ENCODE data around the gene RUVBL2.
A peak's percentile ranks its signal among the peaks of the same experiment; 100 is the strongest.

RUVBL2 gene

DNA sequence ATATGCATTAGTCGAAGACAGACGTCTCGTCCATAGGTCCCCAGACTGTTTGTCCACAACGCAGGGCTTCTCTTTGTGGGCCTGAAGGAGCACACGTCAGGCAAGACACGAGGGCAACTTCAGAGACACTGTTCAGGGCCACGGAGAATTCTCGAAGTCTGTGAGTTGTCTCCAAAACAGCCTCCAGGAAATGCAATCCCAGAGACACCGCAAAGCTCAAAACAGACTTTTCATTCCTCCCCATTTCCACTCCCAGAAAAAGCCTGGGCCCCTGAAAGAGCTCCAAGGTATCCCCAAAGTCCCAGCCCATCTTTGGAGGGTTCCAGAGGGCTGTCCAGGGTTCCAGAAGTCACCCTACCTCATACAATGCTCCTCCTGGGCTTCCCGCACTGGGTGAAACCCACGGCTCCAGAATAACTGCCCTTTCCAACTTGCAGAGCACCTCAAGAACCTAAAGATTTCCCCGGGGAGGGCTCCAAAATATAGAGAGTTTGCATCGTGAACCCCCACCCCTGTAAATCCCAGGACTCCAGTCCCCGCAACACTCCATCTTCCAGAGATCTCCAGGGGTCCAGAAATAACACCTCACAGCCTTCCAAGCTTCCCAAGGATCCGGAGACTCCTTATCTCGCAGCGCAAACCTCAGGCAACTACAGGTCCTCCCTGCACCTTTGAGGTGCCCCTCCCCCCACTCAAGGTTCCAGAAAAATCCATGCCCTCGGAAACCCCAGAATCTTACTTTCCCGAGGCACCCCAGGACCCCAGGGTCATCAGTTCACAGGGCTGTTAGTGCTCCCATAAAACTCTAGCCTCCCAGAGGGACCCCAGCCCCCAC is 29.3 kb upstream of the RUVBL2 start:
- DNase-seq (ENCODE audit: low read depth): no peak

DNA sequence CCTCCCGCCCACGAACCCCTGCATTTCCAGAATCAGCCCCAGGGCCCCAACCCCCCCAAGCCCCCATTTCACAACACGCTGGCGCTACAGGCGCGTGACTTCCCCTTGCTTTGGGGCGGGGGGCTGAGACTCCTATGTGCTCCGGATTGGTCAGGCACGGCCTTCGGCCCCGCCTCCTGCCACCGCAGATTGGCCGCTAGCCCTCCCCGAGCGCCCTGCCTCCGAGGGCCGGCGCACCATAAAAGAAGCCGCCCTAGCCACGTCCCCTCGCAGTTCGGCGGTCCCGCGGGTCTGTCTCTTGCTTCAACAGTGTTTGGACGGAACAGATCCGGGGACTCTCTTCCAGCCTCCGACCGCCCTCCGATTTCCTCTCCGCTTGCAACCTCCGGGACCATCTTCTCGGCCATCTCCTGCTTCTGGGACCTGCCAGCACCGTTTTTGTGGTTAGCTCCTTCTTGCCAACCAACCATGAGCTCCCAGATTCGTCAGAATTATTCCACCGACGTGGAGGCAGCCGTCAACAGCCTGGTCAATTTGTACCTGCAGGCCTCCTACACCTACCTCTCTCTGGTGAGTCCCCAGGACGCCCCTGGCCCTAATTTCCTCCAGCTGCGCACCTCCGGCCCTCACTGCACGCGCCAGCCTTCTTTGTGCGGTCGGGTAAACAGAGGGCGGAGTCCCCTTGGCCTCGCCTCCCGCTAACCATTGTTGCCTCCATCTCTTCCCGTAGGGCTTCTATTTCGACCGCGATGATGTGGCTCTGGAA is 28.5 kb upstream of the RUVBL2 start, which contains the start of gene FTL:
TSS of gene FTL (plus strand) at position 270 of the 766 bp plus-strand sequence. CDS start at position 469, 199 bp downstream.
- DNase-seq (ENCODE audit: low read depth): peak; percentile 96

DNA sequence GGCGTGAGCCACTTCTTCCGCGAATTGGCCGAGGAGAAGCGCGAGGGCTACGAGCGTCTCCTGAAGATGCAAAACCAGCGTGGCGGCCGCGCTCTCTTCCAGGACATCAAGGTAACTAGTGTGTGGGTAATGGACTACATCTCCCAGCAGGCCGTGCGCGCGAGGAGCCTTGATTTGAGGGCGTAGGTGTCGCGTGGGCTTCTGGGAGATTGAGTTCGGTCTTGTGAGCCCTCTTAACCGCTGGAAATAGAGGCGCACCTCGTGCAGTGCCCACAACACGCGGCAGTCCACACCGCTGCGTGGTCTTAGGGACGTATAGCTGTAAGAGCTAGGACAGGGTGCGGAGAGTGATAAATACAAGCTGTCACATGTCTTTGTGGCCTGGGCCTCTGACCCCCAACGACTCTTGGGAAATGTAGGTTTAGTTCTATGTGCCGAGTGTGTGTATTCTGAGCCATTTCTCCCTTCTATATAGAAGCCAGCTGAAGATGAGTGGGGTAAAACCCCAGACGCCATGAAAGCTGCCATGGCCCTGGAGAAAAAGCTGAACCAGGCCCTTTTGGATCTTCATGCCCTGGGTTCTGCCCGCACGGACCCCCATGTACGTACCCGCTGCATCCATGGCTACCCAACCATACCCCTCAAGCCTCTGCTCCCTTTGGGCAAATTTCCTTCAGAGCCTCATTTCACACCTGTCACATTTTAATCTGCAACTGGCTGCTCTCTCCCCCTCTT is 27.7 kb upstream of the RUVBL2 start:
- DNase-seq (ENCODE audit: low read depth): peak; percentile 62

DNA sequence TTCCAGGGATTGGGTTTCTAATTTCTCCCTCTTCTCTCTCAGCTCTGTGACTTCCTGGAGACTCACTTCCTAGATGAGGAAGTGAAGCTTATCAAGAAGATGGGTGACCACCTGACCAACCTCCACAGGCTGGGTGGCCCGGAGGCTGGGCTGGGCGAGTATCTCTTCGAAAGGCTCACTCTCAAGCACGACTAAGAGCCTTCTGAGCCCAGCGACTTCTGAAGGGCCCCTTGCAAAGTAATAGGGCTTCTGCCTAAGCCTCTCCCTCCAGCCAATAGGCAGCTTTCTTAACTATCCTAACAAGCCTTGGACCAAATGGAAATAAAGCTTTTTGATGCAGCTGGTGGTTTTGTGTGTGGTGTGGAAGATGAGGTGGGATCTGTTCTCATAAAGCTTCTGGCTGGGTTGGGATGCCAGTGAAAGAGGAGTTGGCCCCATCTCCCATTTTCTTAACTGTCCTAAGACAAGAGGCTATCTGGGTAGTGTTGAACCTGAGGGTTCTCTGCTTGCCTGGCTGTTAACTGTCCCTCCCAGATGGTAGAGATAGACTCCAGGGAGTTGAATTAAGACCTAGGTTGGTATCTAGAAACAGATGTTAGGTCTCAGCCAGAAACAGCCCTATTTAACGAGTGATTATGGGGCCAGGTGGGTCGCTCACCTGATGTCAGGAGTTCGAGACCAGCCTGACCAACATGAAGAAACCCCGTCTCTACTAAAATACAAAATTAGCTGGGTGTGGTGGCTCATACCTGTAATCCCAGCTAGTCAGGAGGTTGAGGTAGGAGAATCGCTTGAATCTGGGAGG is 26.9 kb upstream of the RUVBL2 start:
- no peak for DNase-seq (ENCODE audit: low read depth)

DNA sequence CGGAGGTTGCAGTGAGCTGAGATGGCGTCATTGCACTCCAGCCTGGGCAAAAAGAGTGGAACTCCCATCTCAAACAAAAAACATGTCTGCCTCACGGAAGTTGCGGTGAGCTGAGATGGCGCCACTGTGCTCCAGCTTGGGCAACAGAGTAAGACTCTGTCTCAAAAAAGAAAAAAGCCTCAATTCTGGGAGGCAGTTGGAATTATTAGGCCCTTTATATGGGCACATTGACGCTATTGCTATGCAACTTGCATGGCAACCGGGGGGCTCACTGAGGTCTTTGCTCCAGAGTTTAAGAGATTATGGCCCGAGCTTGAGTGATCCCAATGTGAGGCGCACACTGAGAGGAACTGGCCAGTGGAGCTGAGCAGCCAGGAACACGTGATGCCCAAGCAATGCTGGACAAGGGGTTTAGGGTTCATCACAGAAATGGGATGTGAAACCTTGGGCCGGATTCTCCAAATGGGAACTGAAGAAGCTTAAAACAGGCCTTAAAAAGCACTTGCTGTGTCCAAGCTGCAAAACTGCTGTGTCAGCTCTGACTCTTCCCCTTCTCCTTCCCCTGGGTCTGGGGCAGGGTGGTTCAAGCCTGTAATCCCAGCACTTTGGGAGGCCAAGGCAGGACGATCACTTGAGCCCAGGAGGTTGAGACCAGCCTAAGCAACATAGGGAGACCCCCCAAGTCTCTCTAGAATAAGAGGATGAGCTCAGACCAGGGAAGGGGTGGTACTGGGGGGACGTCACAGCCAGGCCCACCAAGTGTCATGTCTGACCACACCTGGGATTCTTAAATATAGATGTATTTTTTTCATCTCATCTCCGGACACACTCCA is 26.1 kb upstream of the RUVBL2 start:
- peak; percentile 60 for DNase-seq (ENCODE audit: low read depth)

DNA sequence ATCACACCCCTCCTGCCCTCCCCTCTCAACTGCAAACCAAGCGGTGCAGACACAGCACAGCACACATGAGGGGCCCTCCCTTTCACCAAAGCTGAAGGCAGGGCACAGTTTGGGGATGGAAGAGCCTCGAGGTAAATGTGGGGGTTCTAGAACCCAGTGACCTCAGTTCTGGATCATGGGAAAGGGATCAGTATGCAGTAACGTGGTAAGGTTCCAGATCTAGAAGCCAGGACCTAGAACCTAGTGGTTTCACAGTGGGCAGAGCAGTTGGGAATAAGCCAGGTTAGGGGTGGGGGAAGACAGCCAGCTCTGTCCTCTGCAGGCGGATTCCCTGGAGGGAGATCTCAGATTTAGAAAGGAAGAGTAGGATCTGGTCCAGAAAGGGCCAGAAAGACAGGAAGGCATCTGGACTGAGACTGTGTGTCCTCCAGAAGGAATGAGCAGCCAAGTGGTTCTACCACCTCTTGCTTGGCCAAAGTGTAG is 25.5 kb upstream of the RUVBL2 start:
- DNase-seq (ENCODE audit: low read depth): no peak

DNA sequence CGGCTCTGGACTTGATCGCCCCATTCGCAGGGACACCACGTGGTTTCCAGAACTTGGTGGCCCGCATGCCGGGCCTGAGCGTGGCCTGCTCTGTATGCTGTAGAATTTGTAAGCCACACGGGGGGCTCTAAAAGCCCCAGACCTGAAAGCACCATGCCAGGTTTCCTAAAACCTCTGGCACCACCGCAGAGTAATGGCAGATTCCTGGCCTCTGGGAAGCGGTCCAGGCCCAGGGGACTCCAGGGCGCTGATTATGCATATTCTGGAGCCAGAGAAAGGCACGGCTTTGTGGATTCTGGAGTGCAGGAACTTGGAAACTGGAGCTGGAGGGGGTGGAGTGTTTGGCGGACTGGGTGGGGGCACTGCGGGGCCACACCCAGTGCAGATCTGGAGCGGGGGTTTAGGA is 24.9 kb upstream of the RUVBL2 start:
- no peak for DNase-seq (ENCODE audit: low read depth)

DNA sequence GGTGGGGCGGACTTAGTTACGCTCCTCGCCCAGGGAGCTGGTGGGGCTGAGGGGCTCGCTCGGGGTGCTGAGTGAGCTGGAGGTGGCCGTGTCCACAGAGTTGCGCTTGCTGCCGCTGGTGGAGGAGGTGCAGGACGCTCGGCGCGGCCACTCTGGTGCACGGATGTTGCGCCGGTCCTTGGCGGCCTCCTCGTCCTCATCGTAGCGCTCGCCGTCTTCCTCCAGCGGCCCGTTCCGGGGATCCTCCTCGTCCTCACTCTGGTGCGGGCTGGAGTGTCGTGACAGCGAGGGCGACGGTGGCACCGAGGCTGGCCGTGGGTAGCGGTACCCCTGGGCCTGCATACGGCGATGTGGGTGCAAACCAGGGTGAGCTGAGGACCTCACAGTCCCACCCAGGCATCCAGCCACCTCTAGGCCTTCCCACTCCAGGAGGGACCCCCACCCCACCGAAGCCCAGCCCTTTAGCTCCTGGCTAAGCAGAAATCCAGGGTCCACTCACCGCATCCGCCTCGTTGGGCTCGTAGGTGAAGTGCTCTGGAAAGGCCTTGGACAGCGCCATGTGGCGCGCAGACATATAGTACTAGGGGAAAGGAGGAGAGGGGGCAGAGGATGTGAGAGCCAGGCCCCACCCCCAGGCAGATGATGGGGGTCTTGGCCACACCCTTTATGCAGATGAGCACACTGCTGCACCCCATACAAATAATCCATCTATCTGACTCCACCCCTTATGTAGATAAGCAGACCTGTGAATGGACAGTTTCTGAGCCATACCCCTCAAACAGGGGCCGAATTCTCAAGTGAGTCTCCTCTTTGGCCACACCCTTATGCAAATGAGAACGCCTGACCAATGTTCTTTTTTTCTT is 24.2 kb upstream of the RUVBL2 start:
- DNase-seq (ENCODE audit: low read depth): no peak

DNA sequence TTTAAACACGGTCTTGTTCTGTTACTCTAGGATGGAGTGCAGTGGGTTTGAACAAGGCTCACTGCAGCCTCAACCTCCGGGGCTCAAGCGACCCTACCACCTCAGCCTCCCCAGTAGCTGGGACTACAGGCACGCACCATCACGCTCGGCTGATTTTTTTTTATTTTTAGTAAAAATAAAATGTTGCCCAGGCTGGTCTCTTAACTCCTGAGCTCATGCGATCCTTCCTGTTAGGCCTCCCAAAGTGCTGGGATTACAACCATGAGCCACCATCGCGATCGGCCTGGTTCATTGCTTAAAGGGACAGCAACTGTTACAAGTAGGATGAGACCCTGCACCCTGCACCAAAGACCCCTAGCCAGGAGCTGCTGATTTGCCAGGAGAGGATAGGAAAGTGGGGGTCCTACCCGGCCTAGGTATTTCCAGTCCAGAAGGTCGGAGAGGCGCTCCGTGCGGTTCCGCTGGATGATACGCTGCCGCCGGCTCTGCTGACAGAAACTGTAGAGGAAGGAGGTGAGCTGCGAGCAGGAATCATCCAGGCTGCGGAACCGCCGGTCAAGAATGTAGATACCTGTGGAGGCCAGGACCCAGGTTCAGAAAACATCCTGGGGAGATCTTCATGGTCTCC is 23.4 kb upstream of the RUVBL2 start:
- no peak for DNase-seq (ENCODE audit: low read depth)

DNA sequence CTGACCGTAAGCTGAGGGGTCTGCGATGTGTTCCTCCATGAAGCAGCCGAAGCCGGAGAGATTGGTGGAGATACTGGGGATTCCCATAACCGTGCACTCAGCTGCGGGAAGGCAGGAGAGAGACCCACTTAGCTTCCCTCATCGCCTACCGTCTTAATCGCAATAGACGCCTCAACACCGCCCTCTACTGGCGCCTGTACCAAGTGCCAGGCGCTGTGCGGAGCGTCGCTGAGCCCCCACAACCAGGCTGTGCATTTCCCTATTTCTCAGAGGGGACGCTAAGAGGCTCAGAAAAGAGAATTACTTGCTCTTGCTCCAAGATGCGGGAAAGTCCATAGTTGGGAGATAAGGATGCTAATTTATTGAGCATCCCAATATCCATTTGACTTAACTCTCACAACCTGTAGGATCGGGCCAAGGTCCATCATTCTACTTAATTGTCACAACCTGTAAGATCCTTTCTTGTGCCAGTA is 22.7 kb upstream of the RUVBL2 start:
- DNase-seq (ENCODE audit: low read depth): peak; percentile 69

DNA sequence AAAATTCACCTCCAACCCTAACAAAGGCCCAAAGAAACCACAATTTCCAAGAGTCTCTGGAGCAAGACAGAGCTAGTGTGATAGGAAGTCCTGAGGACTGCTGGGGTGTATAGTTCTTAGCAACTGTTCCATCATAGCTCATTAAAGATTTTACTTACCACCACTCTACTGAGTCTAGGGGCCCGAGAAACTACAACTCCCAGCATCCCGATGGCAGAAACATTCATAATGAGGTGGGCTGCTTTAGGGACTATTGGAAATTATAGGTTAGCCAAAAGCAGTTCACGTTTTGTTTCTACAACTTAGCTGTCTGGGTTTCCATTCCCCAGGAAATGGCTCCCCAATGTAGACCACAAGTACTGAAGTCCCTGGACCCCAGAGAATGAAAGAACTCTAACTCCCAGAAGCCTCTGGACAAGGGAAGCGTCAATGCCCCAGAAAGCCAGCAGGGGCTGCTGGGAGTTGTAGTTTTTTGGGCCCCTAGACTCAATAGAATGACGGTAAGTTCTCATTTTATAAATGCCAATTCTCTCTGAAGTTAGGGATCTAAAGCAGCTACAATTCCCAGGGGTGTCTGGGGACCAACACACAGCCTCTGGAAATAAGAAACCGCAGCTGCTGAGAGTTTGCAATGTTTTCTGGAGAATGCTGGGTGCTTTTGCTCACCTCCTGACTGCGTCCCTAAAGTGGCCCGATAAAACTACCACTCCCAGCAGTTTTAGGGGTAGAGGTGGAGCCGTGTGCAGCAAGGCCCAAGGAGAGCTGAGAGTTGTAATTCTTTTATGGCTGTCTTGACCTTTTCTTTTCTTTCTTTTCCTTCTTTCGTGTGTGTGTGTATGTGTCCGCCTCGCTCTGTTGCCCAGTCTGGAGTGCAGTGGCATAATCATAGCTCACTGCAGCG is 17.5 kb upstream of the RUVBL2 start:
- DNase-seq (ENCODE audit: low read depth): no peak

DNA sequence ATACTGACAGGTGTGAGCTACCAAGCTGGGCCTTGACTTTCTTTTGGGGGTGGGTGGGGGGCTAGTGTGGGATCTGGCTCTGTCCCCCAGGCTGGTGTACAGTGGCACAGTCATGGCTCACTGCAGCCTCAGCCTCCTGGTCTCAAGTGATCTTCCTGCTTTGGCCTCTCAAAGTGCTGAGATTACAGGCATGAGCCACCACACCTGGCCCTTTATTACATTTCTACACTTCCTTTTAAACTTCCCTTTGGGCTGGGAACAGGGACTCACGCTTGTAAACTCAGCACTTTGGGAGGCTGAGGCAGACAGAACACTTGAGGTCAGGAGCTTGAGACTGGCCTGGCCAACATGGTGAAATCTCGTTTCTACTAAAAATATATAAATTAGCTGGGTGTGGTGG is 16.6 kb upstream of the RUVBL2 start:
- no peak for DNase-seq (ENCODE audit: low read depth)

DNA sequence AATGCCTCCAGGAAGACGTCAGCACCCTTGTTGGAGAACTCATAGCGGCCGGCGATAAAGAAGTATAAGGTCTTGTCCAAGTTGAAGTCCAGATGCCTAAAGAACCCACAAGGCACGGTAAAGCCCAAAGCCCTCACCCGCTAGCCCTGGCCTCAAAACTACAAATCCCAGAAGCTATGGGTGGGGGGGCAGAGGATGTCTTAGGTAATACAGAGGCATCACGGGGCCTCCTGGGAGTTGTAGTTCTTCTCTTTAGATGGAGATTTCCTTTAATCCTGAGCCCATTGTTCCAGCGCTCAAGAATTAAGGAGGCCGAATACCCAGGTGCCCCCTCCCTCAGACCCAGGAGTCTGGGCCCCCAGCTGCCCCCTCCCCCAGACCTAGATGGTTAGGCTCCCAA is 11.4 kb upstream of the RUVBL2 start:
- DNase-seq (ENCODE audit: low read depth): no peak

DNA sequence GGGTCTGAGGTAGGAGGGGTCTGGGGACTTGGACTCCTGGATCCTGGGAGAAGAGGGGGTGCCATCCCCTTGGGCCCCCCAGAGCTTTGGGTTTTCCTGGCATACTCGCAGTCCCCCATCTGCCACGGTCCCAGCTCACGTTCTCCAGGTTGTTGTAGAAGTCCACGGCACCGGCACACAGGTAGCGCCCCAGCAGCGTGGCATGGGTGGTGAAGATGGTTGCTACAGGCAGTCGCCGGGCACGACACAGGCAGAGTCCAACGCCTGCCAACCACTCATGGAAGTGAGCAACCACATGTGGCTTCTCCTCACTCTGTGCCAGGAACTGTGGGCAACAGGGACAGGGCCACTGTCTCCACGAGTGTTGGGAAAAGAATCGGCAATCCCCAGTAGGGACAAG is 8.0 kb upstream of the RUVBL2 start:
- DNase-seq (ENCODE audit: low read depth): no peak

DNA sequence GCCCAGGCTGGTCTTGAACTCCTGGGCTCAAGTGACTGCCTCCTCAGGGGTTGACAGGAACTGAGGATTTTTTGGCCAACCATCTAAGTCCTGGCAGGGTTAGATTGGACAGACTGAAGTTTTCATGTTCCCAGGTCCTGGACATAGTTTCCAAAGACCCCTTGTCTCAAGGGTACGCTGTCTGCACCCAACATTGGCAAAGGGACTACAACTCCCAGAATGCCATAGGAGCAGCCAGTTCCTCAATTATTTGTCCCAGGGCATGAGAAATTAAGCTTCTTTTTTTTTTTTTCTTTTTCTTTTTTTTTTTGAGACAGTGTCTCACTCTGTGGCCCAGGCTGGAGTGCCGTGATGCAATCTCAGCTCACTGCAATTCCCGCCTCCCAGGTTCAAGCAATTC is 7.5 kb upstream of the RUVBL2 start:
- no peak for DNase-seq (ENCODE audit: low read depth)

DNA sequence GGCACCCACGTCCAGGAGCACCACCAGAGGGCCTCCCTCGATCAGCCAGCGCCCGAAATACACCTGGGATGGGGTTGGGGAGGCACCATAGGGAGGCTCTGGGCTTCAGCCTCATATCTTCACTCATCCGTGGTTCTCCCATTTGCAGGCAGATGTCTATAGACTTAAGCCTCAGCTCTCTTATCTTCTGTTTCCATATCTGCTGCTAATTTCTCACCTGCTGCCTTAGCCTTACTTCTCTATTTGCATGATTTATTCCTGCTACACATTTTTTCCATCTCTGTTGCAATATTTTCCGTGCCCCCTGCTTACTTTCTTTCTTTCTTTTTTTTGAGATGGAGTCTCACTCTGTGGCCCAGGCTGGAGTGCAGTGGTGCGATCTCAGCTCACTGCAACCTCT is 6.4 kb upstream of the RUVBL2 start:
- DNase-seq (ENCODE audit: low read depth): no peak

DNA sequence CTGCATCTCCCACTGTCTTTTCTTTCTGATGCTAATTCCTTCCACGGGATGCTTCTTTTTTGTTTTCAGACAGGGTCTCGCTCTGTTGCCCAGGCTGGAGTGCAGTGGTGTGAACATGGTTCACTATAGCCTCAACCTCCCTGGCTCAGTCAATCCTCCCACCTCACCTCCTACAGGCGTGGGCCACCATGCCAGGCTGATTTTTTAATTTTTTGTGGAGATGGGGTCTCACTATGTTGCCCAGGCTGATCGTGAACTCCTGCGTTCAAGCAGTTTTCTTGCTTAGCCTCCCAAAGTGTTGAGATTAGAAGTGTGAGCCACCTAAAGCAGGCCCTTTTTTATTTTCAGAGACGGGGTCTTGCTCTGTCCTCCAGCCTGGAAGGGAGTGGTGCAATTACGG is 5.4 kb upstream of the RUVBL2 start:
- no peak for DNase-seq (ENCODE audit: low read depth)

DNA sequence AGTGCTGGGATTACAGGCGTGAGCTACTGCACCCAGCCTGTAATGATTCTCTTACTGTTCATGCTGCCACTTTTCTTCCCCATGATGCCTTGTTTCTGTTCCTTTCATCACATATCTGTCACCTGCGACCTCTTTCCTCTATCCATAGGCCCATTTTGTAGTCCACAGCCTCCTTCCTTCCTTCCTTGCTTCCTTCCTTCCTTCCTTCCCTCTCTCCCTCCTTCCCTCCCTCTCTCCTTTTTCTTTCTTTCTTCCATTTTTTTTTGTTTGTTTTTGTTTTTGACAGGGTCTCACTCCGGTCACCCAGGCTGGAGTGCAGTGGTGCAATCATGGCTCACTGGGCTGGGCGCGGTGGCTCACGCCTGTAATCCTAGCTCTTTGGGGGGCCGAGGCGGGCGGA is 4.8 kb upstream of the RUVBL2 start:
- DNase-seq (ENCODE audit: low read depth): no peak
